GM20431 (cell line): ENCODE measurements around the gene HID1.
"Not testable (repeated sequence)": the region's sequence is repeated elsewhere in the genome, so short reads cannot be mapped to it uniquely, and the experiment has no call there.

Experiments used
- in situ Hi-C: fragments of 300-500 bp; cut with MseI, MboI; formaldehyde crosslinking; loops from one replicate; pipeline ENCODE4 v1.15.0; 2020; ENCODE audit warnings: low sequenced_read_pairs; ENCODE audit not compliant: unreplicated experiment

The HID1 gene

DNA sequence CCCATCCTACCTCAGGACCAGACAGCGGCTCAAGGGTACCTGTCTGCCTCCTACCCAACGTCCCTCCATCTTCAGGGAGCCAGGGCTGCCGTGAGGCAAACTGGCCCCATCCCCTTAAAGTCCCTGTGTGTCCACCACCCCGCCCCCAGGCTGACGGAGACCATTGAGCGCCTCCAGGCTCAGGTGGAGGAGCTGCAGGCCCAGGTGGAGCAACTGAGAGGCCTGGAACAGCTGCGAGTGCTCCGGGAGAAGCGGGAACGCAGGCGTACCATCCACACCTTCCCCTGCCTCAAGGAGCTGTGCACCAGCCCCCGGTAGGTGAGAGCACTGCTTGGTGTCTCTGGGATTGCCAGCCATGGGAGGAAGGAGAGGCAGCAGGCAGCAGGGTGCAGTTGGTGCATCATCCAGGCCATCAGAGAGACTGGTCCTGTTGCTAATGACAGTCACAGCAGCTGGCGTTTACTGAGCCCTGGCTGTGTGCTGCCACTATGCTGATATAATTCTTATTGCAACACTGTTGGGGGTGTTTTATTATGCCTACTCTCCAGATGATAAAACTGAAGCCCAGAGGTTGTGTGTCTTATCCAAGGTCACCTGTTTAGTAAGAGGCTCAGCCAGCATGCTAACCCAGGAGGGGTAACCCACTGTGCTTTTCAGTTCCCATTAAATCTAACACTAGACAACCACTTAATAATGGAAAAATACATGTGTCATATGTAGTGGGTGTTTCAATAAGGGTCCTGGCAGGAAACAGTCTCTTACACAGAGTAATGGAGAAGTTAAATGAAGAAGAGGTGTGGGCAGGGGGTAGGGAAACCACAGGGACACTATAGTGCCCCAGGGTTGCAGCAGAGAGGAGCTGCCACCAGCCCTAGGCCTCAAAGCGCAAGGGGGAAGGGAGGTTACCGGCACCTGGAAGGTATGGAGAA, 29.6 kb upstream of the HID1 start:
- in situ Hi-C loops, result no loop called here

DNA sequence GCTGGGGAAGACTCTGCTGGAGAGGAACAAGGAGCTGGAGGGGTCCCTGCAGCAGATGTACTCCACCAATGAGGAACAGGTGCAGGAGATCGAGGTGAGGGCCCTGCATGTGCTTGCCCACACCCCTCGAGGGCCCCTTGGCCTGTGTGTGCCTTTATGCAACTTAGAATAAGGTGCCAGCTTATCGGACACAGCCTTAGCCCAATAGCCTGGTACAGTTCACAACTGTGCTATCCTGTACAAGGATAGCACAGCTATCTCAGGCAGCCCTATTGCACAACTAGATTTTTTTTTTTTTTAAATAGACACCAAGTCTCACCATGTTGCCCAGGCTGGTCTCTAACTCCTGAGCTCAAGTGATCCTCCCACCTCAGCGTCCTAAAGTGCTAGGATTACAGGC, 27.0 kb upstream of the HID1 start:
- in situ Hi-C loops, result no loop called here

DNA sequence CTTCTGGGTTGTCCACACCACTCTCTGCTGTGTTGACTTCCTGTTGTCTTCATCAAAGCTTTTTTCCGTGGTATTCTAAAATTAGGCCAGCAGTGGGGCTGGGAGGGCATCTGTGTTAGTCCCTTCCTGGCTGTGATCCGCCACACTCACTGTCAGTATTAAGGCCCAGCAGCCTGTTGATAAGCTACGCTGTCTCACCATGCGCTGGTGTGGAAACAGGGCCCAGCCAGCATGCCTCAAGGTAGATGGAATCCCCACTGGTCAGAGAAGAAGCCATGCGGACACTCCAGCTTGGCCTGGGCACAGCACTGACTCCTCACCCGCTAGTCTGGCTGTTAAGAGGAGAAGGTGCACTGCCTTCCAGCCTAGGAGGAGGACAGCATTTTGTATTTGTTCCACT, 26.2 kb upstream of the HID1 start:
- in situ Hi-C loops, result no loop called here

DNA sequence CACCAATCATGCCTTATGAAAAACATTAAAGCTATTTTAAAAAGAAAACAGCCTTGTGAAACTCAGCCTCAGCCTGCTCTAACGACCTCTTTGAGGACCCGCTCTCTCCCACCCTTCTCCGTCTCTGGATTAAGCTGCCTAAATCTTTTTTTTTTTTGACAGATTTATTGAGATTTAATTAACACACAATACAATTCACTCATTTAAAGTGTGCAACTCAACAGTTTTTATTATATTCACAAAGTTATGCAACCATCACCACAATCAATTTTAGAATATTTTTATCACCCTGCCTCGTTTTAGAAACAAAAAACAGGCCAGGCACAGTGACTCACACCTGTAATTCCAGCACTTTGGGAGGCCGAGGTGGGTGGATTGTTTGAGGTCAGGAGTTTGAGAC, 23.3 kb upstream of the HID1 start:
- in situ Hi-C loops, result no loop called here

DNA sequence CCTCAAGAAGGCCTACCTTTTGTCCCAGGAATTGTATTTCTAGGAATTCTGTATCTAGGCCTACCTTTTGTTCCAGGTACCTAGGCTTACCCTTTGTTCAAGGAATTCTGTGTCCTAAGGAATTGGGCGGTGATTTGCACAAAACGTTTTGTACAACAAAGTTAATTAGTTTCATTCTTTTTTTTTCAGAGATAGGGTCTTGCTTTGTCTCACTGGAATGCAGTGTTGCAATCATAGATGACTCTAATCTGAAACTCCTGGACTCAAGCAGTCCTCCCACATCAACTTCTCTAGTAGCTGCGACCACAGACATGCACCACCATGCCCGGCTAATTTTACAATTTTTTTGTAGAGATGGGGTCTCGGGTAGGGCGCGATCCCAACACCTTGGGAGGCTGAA, 21.9 kb upstream of the HID1 start:
- in situ Hi-C loops, result no loop called here

DNA sequence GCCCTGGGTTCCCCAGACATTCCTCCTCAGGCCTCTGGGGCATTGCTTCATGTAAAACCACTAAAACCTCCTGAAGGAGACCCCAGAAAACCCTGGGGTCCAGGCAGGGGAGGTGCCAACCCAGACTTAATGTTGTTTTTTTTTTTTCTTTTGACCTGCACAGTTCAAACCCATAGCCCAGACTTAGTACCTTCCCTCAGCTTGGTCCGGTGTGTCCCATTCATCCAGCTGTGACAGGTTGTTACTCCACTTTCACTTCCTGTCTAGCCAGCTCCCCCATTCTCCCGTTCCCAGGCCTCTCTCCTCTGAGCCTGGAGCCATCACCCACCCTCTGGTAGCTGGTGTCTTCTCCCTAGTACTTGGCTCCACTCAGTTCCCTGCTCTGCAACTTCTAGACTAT, 19.7 kb upstream of the HID1 start:
- in situ Hi-C loops, result no loop called here

DNA sequence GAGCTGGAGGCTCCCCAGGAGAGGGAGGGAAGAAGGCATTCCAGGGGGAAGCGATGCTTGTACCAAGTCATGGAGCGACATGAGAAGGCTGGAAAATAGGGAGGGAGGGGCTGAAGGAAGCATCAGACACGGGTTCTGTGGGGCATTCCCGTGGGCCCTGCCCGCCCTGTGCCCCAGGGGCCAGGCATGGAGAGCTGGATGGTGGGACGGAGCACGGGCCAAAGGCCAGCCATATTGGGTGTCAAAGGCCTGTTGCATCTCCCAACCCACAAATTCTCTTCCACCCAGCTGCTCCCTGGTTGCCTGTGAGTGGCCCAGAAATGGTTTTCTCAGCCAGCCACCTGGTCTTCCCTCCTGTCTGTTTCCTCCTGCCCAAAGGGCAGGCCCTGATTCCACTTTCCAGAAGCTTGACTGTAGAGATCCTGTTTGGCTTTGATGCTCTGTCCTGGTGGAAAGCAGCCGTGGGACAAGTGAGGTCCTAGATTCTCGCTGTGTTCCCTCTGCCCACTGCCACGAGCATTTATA, 18.1 kb upstream of the HID1 start:
- in situ Hi-C loops, result no loop called here

DNA sequence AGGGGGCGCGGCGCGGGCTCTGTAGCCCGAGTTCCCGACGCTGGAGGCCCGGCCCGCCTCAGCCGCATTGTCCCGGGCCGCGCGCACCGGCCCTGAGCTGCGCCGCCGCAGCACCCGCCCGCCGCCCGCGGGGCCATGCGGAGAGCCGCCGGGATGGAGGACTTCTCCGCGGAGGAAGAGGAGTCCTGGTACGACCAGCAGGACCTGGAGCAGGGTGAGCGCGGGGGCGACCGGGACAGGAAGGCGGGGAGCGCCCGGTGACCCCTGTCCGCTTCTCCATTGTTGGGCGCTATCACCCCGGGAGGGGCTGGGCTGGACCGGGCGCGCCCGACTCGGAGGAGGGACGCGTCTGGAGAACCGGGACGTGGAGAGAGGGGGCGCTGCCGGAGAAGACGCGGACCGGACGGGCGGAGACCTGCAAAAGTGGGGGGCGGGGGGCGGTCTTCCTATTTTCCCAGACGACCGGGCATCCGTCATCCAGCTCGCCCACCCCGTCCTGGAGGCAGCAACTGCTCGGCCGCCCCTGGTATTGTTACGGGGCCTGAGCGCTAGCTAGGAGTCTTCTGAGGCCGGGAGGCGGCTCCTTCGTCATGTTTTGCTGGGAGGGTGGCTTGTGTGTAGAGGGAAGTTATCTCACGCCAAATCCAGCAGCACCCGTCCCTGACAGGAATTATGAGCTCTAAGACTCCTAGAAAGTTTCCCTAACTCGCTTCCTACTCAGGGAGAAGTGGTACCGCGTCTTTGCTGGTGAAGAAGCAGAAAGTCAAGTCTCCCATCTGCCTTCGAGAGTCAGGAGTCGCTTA, 15.6 kb upstream of the HID1 start:
- in situ Hi-C loops, result no loop called here

DNA sequence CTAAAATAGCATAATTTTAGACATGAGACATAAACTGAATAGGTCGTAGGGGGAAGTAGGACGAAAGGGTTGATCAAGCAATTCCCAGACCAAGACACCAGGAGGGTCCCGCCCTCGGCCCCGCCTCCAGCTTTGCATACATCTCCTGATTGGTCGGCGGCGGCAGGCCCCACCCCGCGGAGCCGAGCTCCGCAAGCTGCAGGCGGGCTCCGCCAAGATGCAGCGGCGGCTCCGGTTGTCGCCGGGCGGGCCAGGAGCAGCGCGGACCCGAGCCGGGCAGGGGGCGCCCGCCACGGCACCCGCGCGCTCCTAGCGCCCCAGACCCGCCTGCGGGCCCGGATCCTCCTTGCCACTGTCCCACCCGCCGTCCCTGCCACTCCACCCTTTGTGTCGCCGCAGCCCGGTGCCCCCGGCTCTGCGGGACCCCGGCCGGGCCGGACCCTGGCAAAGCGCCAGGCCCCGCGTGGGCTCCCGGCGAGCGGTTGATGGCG, 14.9 kb upstream of the HID1 start, which contains the start of gene CDR2L:
Gene CDR2L (plus strand): TSS at position 215 of the 491 bp plus-strand sequence. CDS start 412 bp downstream, outside the sequence.
- in situ Hi-C loops, result no loop called here

DNA sequence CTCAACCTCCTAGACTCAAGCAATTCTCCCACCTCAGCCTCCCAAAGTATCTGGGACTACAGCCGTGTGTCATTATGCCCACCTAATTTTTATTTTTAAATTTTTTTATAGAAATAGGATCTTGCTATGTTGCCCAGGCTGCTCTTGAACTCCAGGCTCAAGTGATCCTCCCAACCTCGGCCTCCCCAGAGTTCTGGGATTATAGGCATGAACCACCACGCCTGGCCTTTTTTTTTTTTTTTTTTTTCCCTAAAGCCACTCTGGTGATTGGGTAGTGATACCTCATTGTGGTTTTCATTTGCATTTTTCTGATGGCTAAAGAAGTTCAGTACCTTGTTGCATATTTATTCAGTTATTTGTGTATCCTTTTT, 13.6 kb upstream of the HID1 start:
- in situ Hi-C loops, result no loop called here

DNA sequence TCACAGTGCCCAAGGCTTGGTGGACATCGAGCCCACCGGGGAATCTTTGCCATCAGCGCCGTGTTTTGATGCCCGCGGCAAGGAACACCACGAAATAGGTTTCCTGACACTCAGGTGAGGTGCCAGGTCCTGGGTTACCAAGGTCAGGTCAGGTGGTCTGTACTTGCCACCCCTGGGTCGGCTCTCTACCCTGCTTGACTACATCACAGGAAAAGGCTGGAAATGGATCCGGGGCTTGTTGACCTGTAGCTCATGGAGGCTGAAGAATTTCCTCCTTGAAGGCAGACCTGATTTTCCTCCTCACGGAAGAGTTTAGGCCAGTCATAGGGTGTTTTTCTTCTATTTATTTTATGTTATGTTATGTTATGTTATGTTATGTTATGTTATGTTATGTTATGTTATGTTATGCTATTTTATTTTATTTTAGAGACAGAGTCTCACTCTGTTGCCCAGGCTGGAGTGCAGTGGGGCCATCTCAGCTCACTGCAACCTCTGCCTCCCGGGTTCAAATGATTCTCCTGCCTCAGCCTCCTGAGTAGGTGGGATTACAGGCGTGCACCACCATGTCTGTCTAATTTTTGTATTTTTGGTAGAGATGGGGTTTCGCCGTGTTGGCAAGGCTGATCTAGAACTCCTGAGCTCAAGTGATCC, 10.2 kb upstream of the HID1 start:
- in situ Hi-C loops, result not testable (repeated sequence)

DNA sequence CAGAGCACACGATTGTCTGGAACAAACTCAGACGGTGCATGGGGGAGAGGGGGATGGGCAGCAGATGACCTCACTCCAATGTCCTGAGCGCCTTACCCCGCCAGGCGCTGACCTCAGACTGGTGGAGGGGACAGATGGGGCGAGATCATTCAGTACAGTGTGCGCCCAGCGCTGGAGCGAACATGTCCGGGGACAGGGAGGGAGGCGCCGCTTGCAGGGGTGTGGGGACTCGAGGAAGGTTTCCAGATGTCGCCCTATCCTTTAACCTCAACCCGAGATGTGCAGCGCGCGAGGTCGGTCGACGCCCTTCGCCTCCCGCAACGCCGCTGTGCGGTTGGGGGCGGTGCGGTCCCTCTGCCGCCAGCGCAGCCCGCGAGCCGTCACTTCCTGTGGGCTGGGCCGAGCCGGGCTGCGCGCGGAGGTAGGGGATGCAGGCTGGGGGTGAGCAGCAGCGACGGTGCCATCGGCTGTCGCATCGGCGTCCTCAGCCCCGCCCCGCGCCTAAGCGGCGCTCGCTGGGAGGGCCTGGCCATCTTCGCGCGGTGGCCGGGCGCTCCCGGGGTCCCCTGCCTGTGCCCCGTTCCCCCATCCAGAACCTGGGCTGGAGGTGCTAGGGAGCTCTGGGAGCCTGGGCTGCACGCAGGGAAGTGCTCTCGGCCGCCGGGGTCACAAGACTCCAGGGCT, 9.6 kb upstream of the HID1 start:
- in situ Hi-C loops, result no loop called here

DNA sequence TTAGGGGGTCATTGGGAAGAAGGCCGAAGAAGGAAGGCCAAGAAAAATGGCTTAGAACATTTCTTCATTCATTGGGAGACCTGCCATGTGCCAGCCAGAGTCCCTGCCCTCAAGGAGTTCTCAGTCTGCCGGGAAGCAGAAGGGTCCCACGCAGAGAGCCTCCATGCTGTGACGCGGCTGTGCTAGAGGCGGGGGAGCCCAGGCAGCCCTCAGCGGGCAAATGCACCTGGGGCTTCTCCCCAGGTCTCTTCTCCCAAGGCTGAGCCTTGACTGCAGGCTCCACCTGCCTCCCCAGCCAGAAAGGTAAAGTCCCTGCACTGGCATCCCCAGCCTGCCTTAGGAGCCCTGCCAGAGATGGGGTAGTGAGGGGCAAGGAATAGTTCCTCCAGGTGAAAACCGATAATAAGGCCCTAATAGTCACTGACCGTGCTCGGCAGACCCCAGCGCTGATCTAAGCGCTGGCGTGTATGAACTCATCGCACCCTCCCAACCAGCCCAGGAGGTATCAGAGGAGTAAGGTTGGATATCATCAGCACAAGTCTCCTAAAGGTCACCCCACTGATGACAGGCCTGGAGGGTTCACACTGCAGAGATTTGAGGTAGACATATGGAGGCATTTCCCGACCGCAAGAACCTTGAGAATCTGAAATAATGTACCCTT, 8.9 kb upstream of the HID1 start:
- in situ Hi-C loops, result no loop called here

DNA sequence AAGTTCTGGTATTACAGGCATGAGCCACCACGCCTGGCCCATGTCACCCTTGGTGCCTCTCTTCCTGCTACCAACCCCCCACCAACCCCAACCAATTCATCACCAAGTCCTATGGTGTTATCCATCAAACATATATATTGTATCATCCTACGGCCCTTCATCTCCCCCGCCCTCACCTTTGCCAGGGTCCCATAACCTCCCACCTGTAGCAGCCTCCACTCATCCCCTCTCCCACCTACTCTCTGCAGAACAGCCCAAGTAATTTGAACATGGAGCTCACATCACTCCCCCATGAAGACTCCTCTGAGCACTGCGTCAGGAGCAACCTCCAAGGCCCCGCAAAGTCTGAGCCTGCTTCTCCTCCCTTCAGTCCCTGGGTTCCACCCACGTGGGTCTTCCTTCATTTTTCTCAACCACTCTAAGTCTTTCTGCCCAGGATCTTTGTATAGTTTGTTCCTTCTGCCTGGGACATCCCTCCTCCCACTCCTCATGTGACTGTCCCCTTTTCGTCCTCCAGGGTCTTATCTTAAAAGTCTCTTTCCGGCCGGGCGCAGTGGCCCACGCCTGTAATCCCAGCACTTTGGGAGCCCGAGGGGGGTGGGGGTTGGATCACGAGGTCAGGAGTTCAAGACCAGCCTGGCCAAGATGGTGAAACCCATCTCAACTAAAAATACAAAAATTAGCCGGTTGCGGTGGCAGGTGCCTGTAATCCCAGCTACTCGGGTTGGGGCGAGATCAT, 7.0 kb upstream of the HID1 start:
- in situ Hi-C loops, result no loop called here

DNA sequence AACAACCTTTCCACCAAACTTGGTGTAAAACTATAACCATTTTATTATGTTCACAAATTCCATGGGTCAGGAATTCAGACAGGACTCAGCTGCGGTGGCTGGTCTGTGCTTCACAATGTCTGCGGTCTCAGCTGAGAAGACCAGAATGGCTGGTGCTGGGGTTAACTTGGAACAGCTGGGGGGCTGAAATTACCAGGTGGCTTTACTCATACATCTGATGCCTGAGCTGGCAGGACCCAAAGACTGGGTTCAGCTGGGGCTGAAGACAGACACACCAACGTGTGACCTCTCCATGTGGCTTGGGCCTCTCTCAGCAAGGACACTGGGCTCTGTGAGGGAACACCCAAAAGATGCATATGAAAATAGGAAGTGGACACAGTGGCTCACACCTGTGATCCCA, 5.7 kb upstream of the HID1 start:
- in situ Hi-C loops, result no loop called here

DNA sequence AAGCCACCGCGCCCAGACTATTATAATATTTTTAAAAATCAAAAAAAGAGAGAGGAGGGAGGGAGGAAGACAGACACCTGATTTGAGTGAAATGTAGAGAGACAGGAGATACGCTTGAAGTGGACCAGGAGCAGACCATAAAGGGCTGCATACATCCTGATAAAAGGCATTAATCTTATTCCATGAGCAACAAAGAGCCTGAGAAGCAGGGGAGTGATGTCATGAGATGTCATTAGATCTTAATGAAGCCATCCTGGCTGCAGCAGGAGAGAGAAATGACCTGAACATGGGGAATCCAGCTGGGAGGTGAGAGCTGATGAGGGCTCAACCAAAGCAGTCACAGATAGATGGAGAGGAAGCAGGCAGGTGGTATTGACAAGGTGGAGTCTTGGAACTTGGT, 5.2 kb upstream of the HID1 start:
- in situ Hi-C loops, result no loop called here

DNA sequence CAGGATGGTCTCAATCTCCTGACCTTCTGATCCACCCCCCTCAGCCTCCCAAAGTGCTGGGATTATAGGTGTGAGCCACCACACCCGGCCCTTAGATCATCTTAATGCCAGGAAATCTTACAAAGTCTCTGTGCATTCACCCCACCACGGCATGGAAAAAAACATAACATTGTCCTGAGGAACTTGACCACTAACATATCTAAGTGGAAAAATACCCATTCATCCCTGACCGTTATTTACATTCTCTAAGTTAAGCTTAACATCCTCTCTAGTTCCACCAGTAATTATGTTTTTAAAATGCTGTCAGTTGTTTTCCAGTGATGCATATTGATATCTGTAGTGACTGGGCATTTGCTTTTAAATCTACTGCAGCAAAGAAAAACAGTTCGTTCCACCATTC, 3.4 kb upstream of the HID1 start:
- in situ Hi-C loops, result no loop called here

DNA sequence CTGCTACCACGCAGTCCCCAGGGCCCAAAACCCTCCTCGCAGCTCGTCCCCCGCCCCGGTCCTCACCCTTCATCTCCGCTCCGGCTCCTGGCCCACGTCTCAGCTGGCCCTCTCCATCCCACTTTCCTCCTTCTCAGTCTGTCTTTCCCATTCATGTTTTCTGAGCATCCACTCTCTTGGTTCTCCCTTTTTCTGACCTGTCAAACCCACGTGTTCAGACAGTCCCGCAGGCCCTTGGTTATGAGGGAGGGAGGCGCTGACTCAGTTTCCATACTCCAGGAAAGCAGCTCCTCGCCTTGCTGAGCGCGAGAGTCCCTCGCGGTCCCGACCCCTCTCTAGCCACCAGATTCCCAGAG, 392 bp upstream of the HID1 start:
- in situ Hi-C loops, result no loop called here

DNA sequence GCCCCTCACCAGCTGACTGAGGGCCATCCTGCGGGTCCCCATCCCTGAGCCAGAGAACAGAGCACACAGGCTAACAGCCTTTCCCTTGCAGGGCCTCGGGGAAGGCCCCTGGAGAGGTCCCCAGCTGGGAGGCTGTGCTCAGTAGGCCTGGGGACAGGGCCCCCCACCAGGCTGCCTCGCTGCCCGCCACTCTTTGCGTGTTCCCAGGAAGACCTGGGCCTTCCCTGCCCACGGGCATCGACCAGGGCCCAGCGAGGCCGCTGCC, 785 bp downstream of the HID1 start:
- in situ Hi-C loops, result no loop called here
